H1 (cell line): ENCODE measurements around the gene DCN.

Source experiments
- CBX5 ChIP-seq: fragments of 300-800, 300-1000 bp; sonication (generic); IDR thresholded peaks from 2 replicates; pipeline ENCODE4 v1.7.1; 2016; ENCODE audit warnings: antibody characterized with exemption, low read length, low read depth
- JUN ChIP-seq: IDR thresholded peaks from 2 replicates; pipeline ENCODE4 v1.6.1; 2011; ENCODE audit warnings: low read depth, mild to moderate bottlenecking, improper control_type of control experiment, low read length
- KDM5A ChIP-seq: fragments of 200-600 bp; IDR thresholded peaks from 2 replicates; pipeline ENCODE4 v1.7.1; 2012; ENCODE audit warnings: mild to moderate bottlenecking, low read length, inconsistent platforms, mixed read lengths
- POLR2AphosphoS5 ChIP-seq: IDR thresholded peaks from 2 replicates; pipeline ENCODE4 v1.6.1; 2011; ENCODE audit warnings: low read depth, low read length
- RXRA ChIP-seq: IDR thresholded peaks from 2 replicates; pipeline ENCODE4 v1.6.1; 2011; ENCODE audit warnings: low read depth, mild to moderate bottlenecking, low read length, moderate library complexity; ENCODE audit not compliant: insufficient read depth
- SIRT6 ChIP-seq: IDR thresholded peaks from one replicate; pipeline ENCODE4 v1.7.1; 2012; ENCODE audit warnings: low read length, inconsistent platforms
- TAF1 ChIP-seq: IDR thresholded peaks from 2 replicates; pipeline ENCODE4 v1.6.1; 2011; ENCODE audit warnings: mild to moderate bottlenecking, low read depth, low read length
- TCF12 ChIP-seq: IDR thresholded peaks from 2 replicates; pipeline ENCODE4 v1.6.1; 2011; ENCODE audit warnings: low read depth, mild to moderate bottlenecking, low read length
- TF ChIP-seq, protein P1 (sequence below), 3 experiments: IDR thresholded peaks; 1 replicate in 2 of 3; 2 replicates in 1 of 3; pipeline versions ENCODE4 v1.5.1 to v1.6.1; 2011; ENCODE audit warnings: low read length in 3 of 3, mild to moderate bottlenecking in 3 of 3, inconsistent platforms in 2 of 3, low read depth in 1 of 3, moderate library complexity in 1 of 3; ENCODE audit not compliant: insufficient read depth in 1 of 3; ENCODE audit errors: control extremely low read depth in 1 of 3

DNA sequence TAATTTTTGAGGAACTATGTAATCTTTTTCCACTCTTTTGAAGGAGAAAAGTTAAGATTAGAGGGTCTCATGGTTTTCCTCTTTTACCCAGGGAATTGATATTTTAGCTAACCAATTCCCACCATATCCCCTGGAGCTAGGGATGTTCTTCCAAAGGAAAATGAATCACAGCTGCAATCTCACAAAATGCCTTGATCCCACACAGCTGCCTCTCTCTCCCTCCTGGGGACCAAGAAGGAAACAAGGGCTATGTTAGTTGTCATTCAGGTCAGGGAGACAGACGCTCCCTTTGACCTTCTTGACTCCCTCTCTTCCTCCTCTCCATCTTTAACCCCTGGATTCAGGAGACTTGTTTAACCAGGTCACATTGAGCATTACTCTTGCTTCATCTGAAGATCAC lies 9.5 kb downstream of the DCN start:
- TF ChIP-seq TCF12 (no peak), SIRT6 (no peak), POLR2AphosphoS5 (no peak), KDM5A (no peak), JUN (no peak), CBX5 (no peak), TAF1 (no peak), RXRA (no peak)
- TF ChIP-seq, protein P1, sequence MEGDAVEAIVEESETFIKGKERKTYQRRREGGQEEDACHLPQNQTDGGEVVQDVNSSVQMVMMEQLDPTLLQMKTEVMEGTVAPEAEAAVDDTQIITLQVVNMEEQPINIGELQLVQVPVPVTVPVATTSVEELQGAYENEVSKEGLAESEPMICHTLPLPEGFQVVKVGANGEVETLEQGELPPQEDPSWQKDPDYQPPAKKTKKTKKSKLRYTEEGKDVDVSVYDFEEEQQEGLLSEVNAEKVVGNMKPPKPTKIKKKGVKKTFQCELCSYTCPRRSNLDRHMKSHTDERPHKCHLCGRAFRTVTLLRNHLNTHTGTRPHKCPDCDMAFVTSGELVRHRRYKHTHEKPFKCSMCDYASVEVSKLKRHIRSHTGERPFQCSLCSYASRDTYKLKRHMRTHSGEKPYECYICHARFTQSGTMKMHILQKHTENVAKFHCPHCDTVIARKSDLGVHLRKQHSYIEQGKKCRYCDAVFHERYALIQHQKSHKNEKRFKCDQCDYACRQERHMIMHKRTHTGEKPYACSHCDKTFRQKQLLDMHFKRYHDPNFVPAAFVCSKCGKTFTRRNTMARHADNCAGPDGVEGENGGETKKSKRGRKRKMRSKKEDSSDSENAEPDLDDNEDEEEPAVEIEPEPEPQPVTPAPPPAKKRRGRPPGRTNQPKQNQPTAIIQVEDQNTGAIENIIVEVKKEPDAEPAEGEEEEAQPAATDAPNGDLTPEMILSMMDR (IDR thresholded peaks at IDR 0.05; ENCODE audit: control extremely low read depth in 1 of 3, insufficient read depth in 1 of 3, low read depth in 1 of 3, low read length in 3 of 3), result no peak
